ENCODE data around the gene ACSL3. TPM values are rescaled to one million over a fixed set of nuclear protein-coding genes. Genes with fewer than 3 reads are reported as not detected.

ACSL3 gene
- total and polyA plus RNA-seq, 2 donors (not counting 3 experiments of a cell fraction or from before 2014, with no cell fraction given), result 58.7 to 139 TPM

DNA sequence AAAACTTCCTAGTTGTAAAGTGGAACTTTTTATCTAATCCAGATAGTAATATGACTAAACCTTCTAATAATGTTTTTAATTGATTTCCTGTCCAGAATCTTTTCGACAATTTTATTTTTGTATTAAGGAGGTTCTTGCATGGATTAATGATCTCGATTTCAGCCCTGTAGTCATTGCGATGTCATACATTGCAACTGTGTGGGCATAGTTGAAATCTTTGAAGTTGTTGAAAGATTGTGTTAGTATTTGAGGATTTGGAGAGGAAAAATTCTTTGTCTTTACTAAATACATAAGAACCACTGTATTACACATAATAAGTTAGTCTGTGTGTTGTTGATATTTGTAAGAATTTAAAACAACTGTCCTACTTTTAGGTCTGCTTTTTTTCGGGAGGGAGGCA, 31.1 kb downstream of the ACSL3 start:
- no peaks in the 10 kb centered on the region for H3K27me3 ChIP-seq (ENCODE audit: control insufficient read depth in 2 of 2, insufficient read depth in 2 of 2, low read length in 2 of 2)
- peaks cover 0 to 2% of the 10 kb centered on the region in 2 experiments for H3K36me3 ChIP-seq (ENCODE audit: control insufficient read depth in 2 of 2, extremely low read depth in 1 of 2, insufficient read depth in 2 of 2, low read length in 2 of 2)
- peaks cover 78% of the 10 kb centered on the region for H3K79me2 ChIP-seq (ENCODE audit: control insufficient read depth, insufficient read depth, low read length)
- FAIRE-seq (no peak), DNase-seq (ENCODE audit: low read depth, low spot score) (no peak)
- intact Hi-C loops (cut with micrococcal nuclease) (loop anchor here (1.0 kb wide), 1 partner anchor 32 kb away; no protein-coding TSS in a partner anchor), dilution Hi-C loops (cut with MboI; ENCODE audit: extremely low pct_ligation_motif_present, low sequenced_read_pairs) (no loop called here)
- POLR2A ChIA-PET, result no interaction called here
- no TSS peak for BruUV-seq (replicated peaks)
- H3K9ac ChIP-seq (replicated peaks; ENCODE audit: extremely low read depth, insufficient read depth, low read length), result peak overlapping the region; percentile 54
- H3K4me2 ChIP-seq (ENCODE audit: insufficient read depth, low read length), result peak overlapping the region; percentile 98
- no peaks in the 10 kb centered on the region for H3K9me3 ChIP-seq (replicated peaks; ENCODE audit: control insufficient read depth, insufficient read depth, low read length)
- peak overlapping the region in 2 of 3 experiments; percentile 22 to 50 for H3K4me3 ChIP-seq (replicated peaks in 1 of 3; ENCODE audit: insufficient read depth in 1 of 3, low read depth in 1 of 3, low read length in 3 of 3)
- CTCF ChIA-PET, result interaction anchor here (0.8 to 2.9 kb wide), 4 partner anchors 10 to 183 kb away, joined by 3 to 18 read pairs (median 4); no protein-coding TSS in a partner anchor
- no peak overlapping the region for H2AFZ ChIP-seq (ENCODE audit: low read depth, low read length)
- H4K20me1 ChIP-seq (replicated peaks; ENCODE audit: control insufficient read depth, extremely low read depth, insufficient read depth, low read length), result peaks cover 26% of the 10 kb centered on the region
- TF ChIP-seq MYC (IDR thresholded peaks at IDR 0.05; ENCODE audit: low read depth, low read length), result no peak
- TF ChIP-seq MAX (IDR thresholded peaks at IDR 0.05; ENCODE audit: insufficient read depth, insufficient read length), result no peak
- no peak for TF ChIP-seq POLR2A (IDR thresholded peaks at IDR 0.05; ENCODE audit: low read depth, low read length)
- TF ChIP-seq POLR2AphosphoS5 (IDR thresholded peaks at IDR 0.05; ENCODE audit: insufficient read depth, low read depth, low read length), result no peak
- no peak for TF ChIP-seq CTCF (IDR thresholded peaks at IDR 0.05; ENCODE audit: extremely low read depth in 1 of 2, insufficient read depth in 1 of 2, low read depth in 1 of 2, low read length in 2 of 2)
- no peak for TF ChIP-seq EZH2 (IDR thresholded peaks at IDR 0.05; ENCODE audit: borderline replicate concordance, low read depth, low read length, severe bottlenecking)
- TF ChIP-seq FOS (IDR thresholded peaks at IDR 0.05; ENCODE audit: borderline replicate concordance, insufficient read depth, low read length), result no peak
- no peak for TF ChIP-seq JUN (IDR thresholded peaks at IDR 0.05; ENCODE audit: borderline replicate concordance, insufficient read depth, insufficient read length, low read depth)
- TF ChIP-seq GATA2 (IDR thresholded peaks at IDR 0.05; ENCODE audit: insufficient read depth, insufficient read length, low read depth, low read length), result no peak
- peaks cover 39% of the 10 kb centered on the region for H3K4me1 ChIP-seq (ENCODE audit: control insufficient read depth, extremely low read depth, insufficient read depth, low read length)
- peak overlapping the region; percentile 46 for H3K27ac ChIP-seq (ENCODE audit: insufficient read depth, low read depth, low read length)
- H3K9me1 ChIP-seq (replicated peaks; ENCODE audit: control insufficient read depth, extremely low read depth, insufficient read depth, low read length), result peaks cover 2% of the 10 kb centered on the region

All from endothelial cell of umbilical vein (primary cell).